Dendritic cell treated with granulocyte-macrophage colony-stimulating factor and Interleukin-4, amounts not matched to agents 40 ng/mL and 50 ng/mL, for 4 days (primary cell): ENCODE results near the gene SLITRK1.

Source experiments
- H3K27ac Mint-ChIP-seq: one replicate; pipeline ENCODE4 v1.8.0; 2022; ENCODE audit warnings: mild to moderate bottlenecking, mixed read lengths
- H3K27me3 Mint-ChIP-seq: one replicate; pipeline ENCODE4 v1.8.0; 2022; ENCODE audit warnings: mild to moderate bottlenecking, mixed read lengths
- H3K36me3 Mint-ChIP-seq: one replicate; pipeline ENCODE4 v1.8.0; 2022; ENCODE audit warnings: low read depth, mixed read lengths
- H3K4me1 Mint-ChIP-seq: one replicate; pipeline ENCODE4 v1.8.0; 2022; ENCODE audit warnings: low read depth, mixed read lengths
- H3K4me3 Mint-ChIP-seq: one replicate; pipeline ENCODE4 v1.8.0; 2022; ENCODE audit warnings: mild to moderate bottlenecking, moderate library complexity, mixed read lengths
- H3K9me3 Mint-ChIP-seq: one replicate; pipeline ENCODE4 v1.8.0; 2022; ENCODE audit warnings: mixed read lengths
- intact Hi-C: fragments of 100-400 bp; cut with micrococcal nuclease; formaldehyde crosslinking; loops from one replicate; pipeline ENCODE4 v1.15.0; 2022

SLITRK1 gene, protein sequence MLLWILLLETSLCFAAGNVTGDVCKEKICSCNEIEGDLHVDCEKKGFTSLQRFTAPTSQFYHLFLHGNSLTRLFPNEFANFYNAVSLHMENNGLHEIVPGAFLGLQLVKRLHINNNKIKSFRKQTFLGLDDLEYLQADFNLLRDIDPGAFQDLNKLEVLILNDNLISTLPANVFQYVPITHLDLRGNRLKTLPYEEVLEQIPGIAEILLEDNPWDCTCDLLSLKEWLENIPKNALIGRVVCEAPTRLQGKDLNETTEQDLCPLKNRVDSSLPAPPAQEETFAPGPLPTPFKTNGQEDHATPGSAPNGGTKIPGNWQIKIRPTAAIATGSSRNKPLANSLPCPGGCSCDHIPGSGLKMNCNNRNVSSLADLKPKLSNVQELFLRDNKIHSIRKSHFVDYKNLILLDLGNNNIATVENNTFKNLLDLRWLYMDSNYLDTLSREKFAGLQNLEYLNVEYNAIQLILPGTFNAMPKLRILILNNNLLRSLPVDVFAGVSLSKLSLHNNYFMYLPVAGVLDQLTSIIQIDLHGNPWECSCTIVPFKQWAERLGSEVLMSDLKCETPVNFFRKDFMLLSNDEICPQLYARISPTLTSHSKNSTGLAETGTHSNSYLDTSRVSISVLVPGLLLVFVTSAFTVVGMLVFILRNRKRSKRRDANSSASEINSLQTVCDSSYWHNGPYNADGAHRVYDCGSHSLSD

GRCh38 chr13:83881917-83882605, at the start of gene SLITRK1:
Gene SLITRK1, minus strand, starts transcription at chr13:83882474. Its CDS starts 967 bp downstream, at chr13:83881507.
- no peak within 1 kb of the TSS for H3K4me3 Mint-ChIP-seq
- H3K36me3 Mint-ChIP-seq = no peaks in the 10 kb centered on the region
- H3K27me3 Mint-ChIP-seq = peaks cover 55% of the 10 kb centered on the region
- H3K27ac Mint-ChIP-seq = no peak within 1 kb of the TSS
- H3K9me3 Mint-ChIP-seq = no peaks in the 10 kb centered on the region
- no peaks in the 10 kb centered on the region for H3K4me1 Mint-ChIP-seq
- intact Hi-C loops = no loop called here

DNA sequence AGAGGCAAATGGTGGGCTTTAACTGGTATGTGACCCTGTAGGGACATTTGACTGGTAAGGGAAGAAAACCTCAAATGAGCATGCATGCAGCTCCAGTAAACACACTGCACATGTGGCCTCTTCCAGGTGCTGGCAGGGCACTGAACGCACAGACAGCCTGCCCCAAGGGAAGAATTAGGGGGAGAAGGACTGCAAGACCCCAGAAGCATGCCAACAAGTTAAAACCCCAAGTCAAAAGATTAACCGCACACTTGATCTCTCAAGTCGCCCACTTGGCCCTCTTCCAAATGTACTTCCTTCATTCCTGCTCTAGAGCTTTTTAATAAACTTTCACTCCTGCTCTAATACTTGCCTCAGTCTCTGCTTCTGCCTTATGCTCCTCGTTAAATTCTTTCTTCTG, 46.9 kb upstream of the SLITRK1 start:
- intact Hi-C loops = no loop called here
- Mint-ChIP-seq H3K4me1 (no peaks in the 10 kb centered on the region), H3K9me3 (no peaks in the 10 kb centered on the region), H3K36me3 (no peaks in the 10 kb centered on the region), H3K27me3 (no peaks in the 10 kb centered on the region), H3K27ac (no peak overlapping the region), H3K4me3 (no peak overlapping the region)

- no peaks in the 10 kb centered on the region for H3K4me1 Mint-ChIP-seq
- no peak overlapping the region for H3K4me3 Mint-ChIP-seq
- no peaks in the 10 kb centered on the region for H3K9me3 Mint-ChIP-seq
- no peaks in the 10 kb centered on the region for H3K27me3 Mint-ChIP-seq
- no peak overlapping the region for H3K27ac Mint-ChIP-seq
- intact Hi-C loops = no loop called here
- H3K36me3 Mint-ChIP-seq = no peaks in the 10 kb centered on the region
These were observed 37.5 kb upstream of the SLITRK1 start for GRCh38 chr13:83919775-83920174.

GRCh38 chr13:83914368-83914767, 32.1 kb upstream of the SLITRK1 start:
- Mint-ChIP-seq H3K9me3 (peaks cover 41% of the 10 kb centered on the region), H3K4me3 (no peak overlapping the region), H3K27me3 (no peaks in the 10 kb centered on the region), H3K36me3 (no peaks in the 10 kb centered on the region), H3K4me1 (no peaks in the 10 kb centered on the region), H3K27ac (no peak overlapping the region)
- intact Hi-C loops = no loop called here

DNA sequence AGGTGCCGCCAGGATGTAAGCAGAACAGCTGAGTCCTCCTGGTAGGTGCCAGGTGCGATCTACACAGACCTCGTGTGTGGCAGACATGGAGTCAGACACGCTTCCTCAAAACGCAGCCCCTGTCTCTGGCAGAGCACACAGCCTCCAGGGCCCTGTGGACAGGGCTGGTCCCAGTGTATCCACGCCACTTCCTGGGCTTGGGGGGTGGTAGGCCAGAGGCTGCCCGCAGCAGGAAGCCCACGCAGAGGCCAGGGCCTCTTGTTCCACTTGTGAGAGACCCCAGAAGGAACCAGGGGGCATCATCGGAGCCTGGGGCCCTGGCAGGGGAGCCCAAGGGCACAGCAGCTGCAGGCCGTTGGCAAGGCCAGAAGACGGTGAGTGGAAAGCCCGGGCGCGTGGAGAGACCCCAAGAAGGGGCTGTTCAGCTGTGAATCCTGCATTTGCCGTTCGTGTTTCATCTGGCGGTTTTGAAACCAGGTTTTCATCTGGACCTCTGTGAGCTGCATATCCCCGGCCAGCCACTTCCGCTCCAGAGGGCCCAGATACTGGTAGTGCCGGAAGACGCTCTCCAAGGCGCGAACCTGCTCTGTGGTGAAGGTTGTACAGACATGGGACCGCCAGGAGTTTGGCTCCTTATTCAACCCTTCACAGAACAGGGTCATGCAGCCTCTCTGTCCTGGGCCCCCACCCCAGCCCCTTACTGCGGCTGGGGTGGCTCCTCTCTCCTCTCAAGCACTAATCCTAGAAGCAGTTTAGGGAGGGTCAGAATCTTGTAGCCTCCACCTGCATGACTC, 25.1 kb upstream of the SLITRK1 start:
- Mint-ChIP-seq H3K9me3 (peaks cover 72% of the 10 kb centered on the region), H3K36me3 (no peaks in the 10 kb centered on the region), H3K4me3 (no peak overlapping the region), H3K27ac (no peak overlapping the region), H3K27me3 (no peaks in the 10 kb centered on the region), H3K4me1 (no peaks in the 10 kb centered on the region)
- intact Hi-C loops = no loop called here

GRCh38 chr13:83906240-83906820, 24.1 kb upstream of the SLITRK1 start:
- H3K9me3 Mint-ChIP-seq = peaks cover 62% of the 10 kb centered on the region
- no peaks in the 10 kb centered on the region for H3K4me1 Mint-ChIP-seq
- H3K27me3 Mint-ChIP-seq = no peaks in the 10 kb centered on the region
- intact Hi-C loops = no loop called here
- H3K4me3 Mint-ChIP-seq = no peak overlapping the region
- H3K36me3 Mint-ChIP-seq = no peaks in the 10 kb centered on the region
- no peak overlapping the region for H3K27ac Mint-ChIP-seq

GRCh38 chr13:83905641-83906040, 23.4 kb upstream of the SLITRK1 start:
- Mint-ChIP-seq H3K36me3 (no peaks in the 10 kb centered on the region), H3K27me3 (no peaks in the 10 kb centered on the region)

GRCh38 chr13:83895994-83896580, 13.8 kb upstream of the SLITRK1 start:
- Mint-ChIP-seq H3K4me1 (no peaks in the 10 kb centered on the region), H3K36me3 (no peaks in the 10 kb centered on the region), H3K27me3 (no peaks in the 10 kb centered on the region), H3K27ac (no peak overlapping the region), H3K4me3 (no peak overlapping the region), H3K9me3 (peaks cover 8% of the 10 kb centered on the region)
- intact Hi-C loops = no loop called here

More at GRCh38 chr13:83905641-83906040, 23.4 kb upstream of the SLITRK1 start:
- H3K4me3 Mint-ChIP-seq = no peak overlapping the region
- H3K27ac Mint-ChIP-seq = no peak overlapping the region
- H3K4me1 Mint-ChIP-seq = no peaks in the 10 kb centered on the region
- H3K9me3 Mint-ChIP-seq = peaks cover 55% of the 10 kb centered on the region
- intact Hi-C loops = no loop called here

- Mint-ChIP-seq H3K4me1 (no peaks in the 10 kb centered on the region), H3K27me3 (no peaks in the 10 kb centered on the region), H3K4me3 (no peak overlapping the region), H3K27ac (no peak overlapping the region), H3K36me3 (no peaks in the 10 kb centered on the region), H3K9me3 (no peaks in the 10 kb centered on the region)
- intact Hi-C loops = no loop called here
These were observed 8.1 kb upstream of the SLITRK1 start for GRCh38 chr13:83890358-83890757.

DNA sequence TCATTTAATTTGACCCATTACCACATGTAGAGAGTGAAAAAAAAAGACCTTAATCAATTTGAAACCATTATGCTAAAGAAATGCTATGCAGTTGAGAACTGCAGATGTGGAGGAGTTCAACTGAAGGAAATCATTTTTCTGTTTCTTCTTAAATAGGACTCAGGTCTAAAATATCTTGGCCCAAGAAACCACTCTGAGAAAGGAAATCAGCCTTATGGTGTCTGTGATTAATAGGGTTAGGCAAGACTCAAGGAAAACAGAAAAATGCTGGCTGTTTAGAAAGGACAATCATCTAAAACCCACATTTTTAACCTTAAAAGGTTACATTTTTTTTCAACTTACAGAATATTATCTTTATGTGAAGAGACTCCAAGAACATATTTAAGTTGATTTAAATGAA, 1.9 kb upstream of the SLITRK1 start:
- Mint-ChIP-seq H3K27me3 (peaks cover 46% of the 10 kb centered on the region), H3K4me1 (no peaks in the 10 kb centered on the region), H3K27ac (no peak overlapping the region), H3K9me3 (no peaks in the 10 kb centered on the region), H3K36me3 (no peaks in the 10 kb centered on the region), H3K4me3 (no peak overlapping the region)
- intact Hi-C loops = no loop called here

DNA sequence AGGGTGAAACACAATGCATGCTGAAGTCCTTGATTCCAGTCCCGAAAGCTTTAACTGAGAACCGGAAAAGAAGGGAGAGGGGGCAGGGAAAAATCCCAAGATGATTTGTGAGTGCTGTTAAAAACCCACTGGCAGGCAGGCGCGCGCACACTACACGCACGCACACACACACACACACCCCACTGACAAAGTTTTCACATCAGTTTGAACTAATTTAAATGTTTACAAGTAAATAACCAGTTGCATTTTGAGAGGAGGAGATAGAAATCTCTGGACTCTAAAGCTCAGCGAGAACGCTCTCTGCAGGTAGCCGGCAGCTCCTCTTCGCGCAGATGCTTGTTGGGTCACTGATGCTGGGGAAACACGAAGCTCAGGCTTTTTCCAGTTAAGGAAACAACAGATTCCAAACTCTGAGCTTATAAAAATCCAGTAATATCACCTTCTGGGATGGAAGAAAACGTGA, 818 bp upstream of the SLITRK1 start:
- no peaks in the 10 kb centered on the region for H3K4me1 Mint-ChIP-seq
- no peak overlapping the region for H3K27ac Mint-ChIP-seq
- intact Hi-C loops = no loop called here
- H3K27me3 Mint-ChIP-seq = peaks cover 53% of the 10 kb centered on the region
- no peak overlapping the region for H3K4me3 Mint-ChIP-seq
- H3K9me3 Mint-ChIP-seq = no peaks in the 10 kb centered on the region
- H3K36me3 Mint-ChIP-seq = no peaks in the 10 kb centered on the region

- Mint-ChIP-seq H3K27ac (no peak overlapping the region), H3K4me3 (no peak overlapping the region), H3K27me3 (peaks cover 55% of the 10 kb centered on the region), H3K9me3 (no peaks in the 10 kb centered on the region), H3K36me3 (no peaks in the 10 kb centered on the region), H3K4me1 (no peaks in the 10 kb centered on the region)
- intact Hi-C loops = no loop called here
These were observed 309 bp upstream of the SLITRK1 start for GRCh38 chr13:83882606-83882959.

- no peak overlapping the region for H3K4me3 Mint-ChIP-seq
- no peaks in the 10 kb centered on the region for H3K9me3 Mint-ChIP-seq
- H3K27me3 Mint-ChIP-seq = peaks cover 55% of the 10 kb centered on the region
- no peaks in the 10 kb centered on the region for H3K36me3 Mint-ChIP-seq
- no peaks in the 10 kb centered on the region for H3K4me1 Mint-ChIP-seq
- intact Hi-C loops = no loop called here
- no peak overlapping the region for H3K27ac Mint-ChIP-seq
These were observed 1.1 kb downstream of the SLITRK1 start for GRCh38 chr13:83881140-83881684.
